HG02938 (cell line): ENCODE measurements around the gene SLK.
A peak's percentile ranks its signal among the peaks of the same experiment; 100 is the strongest.

Experiments used
- ATAC-seq: cut with Tn5 transposase; IDR thresholded peaks from one replicate; pipeline ENCODE4 v1.9.1; 2021; ENCODE audit warnings: mild to moderate bottlenecking, moderate library complexity; ENCODE audit not compliant: unreplicated experiment

The SLK gene

GRCh38 chr10:103966671-103967447 is at the start of gene SLK:
Gene SLK (plus strand): TSS chr10:103967140. CDS start chr10:103967746, 606 bp downstream.
- peak; percentile 70 for ATAC-seq

GRCh38 chr10:103917302-103918052 is 49.5 kb upstream of the SLK start:
- peak; percentile 1 for ATAC-seq

GRCh38 chr10:103918053-103918846 is 48.7 kb upstream of the SLK start, which contains the start of gene STN1:
Gene STN1 (minus strand): TSS chr10:103918184. CDS start chr10:103917594, 590 bp downstream.
- peak; percentile 84 for ATAC-seq

DNA sequence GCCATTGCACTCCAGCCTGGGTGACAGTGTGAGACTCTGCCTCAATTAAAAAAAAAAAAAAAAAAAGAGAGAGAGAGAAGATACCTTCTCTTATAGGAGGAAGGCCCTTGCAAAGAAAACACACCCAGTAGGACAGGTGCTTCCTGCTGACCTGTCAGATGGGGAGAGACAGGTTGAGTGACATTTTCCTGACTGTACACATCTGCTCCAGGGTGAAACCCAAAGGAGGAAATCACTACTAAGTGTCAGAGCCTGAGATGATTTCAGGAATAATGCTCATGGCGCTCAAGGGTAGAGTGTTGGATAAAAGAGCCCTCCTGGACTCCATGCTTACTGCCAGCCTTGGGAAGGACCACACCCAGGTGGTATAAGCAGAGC is 47.3 kb upstream of the SLK start:
- ATAC-seq = no peak

GRCh38 chr10:103921248-103921647 is 45.7 kb upstream of the SLK start:
- no peak for ATAC-seq

- no peak for ATAC-seq
Measured at GRCh38 chr10:103921750-103922195, 45.2 kb upstream of the SLK start.

DNA sequence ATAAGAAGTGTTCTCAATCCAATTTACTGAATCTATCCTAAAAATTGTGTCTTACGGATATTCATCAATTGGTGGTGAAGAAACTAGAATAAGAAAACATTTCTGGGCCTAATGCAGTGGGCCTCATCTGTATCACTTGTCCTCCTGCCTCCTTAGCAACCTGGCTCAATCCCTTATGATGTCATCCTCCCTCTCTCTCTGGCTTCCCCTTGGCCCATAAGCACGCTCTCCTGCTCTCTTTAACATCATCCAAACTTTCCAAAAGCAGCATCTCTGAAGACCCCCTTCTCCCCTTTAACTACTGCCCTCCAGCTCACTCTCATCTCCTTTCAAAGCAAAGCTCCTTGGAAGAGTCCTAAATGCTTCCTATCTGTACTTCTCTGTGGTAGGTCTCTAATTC is 44.3 kb upstream of the SLK start:
- ATAC-seq = no peak

DNA sequence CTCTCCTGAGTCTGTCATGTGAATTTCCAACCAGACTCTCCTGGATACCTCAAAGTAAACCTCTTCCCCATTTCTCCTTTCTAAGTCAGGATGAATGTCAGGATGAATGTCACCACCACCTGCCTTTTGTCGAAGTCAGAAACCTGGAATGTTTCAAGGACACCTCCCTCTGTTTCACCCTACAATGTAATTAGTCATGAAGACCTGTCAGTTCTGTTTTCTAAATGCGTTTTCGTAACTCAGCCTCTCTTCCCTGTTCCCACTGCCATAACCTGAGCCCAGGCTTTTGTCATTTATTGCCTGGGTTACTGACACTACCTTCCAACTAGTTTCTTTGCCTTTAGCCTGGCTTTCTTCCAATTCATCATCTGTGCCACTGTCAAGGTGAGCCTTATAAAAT is 43.4 kb upstream of the SLK start:
- no peak for ATAC-seq

- ATAC-seq = no peak
Measured at GRCh38 chr10:103925591-103925990, 41.3 kb upstream of the SLK start.

GRCh38 chr10:103926722-103927319 is 40.1 kb upstream of the SLK start:
- ATAC-seq = no peak

DNA sequence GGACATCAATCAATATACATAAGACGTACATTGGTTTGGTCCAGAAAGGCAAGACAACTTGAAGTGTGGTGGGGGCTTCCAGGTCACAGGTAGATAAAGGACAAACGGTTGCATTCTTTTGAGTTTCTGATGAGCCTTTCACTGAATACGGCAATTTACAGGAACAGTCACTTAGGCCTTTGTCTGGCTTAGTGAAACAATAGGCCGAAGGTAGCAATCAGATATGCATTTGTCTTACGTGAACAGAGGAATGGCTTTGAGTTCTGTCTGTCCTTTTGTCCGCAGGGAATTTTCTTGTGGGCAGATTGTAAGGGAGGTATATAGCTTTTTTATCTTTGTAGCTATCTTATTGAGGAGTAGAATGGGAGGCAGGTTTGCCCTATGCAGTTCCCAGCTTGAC is 38.2 kb upstream of the SLK start:
- no peak for ATAC-seq

DNA sequence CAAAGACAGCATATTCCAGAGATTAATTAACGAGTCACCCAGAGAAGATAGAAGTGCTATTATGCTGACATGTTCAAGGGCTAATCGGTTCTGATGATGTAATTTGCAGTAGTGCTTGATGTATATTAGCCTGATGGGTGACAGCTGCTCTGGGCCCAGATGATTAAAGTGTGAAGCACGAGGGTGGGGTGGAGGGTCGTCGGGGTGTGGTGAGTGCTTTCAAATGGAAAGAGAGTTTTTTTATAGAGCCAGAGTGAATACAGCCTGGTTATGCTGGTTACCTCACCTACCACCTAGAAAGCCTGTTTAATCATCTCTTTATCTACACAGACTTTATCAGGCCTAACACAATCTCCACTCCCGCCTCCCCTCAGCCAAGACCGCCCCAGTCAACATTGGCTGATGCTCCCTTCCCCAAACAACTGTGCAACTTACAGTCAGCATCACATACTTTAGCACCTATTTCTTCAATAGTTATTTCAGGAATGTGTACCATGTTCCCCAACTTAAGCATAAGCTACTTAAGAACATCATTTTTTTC is 37.5 kb upstream of the SLK start:
- ATAC-seq = no peak

DNA sequence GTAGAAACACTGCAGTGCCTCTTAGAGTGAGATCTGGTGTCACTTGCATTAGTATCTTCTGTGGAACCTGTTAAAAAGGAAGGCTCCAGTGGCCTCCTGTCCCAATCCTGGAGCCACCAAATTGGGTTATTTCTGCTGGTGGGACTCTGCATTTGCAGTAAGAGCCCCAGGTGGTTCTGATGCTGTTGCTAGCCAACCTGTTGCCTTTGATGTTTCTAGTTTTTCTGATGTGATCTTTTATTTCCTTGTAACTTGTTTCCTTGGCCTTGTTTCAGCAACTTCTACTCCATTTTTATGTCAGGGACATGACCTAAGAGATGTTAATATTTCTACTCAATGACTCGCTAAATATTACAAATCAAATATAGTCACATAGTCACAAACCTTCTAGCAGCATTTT is 36.5 kb upstream of the SLK start:
- no peak for ATAC-seq

DNA sequence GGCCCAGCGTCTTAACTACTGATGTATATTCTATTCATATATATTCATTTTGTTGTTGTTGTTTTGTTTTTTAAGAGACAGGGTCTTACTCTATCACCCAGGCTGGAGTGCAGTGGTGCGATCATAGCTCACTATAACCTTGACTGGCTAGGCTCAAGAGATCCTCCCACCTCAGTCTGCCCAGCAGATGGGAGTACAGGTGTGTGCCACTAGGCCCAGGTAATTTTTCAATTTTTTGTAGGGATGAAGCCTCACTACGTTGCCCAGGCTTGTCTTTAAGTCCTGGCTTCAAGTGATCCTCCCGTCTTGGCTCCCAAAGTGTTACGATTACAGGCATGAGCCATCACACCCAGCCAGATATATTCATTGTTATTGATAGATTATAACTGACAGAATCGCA is 36.1 kb upstream of the SLK start:
- no peak for ATAC-seq

DNA sequence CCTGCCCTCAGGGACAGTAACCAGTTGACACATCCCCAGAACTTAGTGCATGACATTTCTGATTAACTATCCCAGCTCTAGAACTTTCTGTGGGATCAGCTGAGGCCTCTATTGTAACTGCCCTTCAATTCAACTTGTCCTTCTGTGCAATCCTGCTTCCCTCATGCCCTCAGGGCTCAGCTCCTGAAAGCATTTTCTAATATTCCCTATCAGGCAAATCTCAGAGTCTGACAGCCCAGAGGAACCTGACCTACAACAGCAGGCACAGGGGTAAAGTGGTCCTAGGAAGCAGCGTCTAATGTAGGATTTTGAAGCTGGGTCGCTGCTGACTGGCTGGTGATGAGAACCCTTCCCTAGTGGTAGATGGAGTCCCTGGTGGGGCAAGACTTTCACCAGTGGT is 35.3 kb upstream of the SLK start:
- ATAC-seq = no peak

DNA sequence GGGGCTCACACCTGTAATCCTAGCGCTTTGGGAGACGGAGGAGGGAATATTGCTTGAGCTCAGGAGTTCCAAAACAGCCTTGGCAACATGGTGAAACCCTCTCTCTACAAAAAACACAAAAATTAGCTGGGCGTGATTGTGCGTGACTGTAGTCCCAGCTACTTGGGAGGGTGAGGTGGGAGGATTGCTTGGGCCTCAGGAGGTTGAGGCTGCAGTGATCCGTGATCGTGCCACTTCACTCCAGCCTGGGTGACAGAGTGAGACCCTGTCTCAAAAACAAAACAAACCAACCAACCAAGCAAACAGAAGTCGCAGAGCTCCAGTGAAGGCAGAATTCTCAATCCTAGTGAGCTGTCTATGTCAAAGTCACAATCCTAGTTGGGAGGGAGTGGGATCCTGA is 34.7 kb upstream of the SLK start:
- ATAC-seq = no peak

DNA sequence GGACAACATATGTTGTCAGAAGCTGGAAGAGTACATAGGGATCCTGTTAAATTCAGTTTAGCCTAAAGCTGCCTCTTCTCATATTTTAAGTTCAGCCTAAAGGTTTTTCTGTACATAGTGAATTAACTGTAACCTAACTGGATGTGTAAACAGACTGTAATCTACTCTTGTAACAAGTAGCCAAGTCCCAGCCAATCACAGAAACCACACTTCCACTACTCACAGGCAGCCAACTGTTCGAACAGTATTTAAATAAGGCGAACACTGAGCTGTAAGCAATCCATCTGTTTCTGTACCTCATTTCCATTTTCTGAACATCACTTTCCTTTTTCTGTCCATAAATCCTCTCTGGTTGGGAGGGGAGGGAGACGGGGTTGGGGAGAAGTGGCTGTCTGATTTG is 34.0 kb upstream of the SLK start:
- no peak for ATAC-seq

GRCh38 chr10:103933557-103934121 is 33.3 kb upstream of the SLK start:
- no peak for ATAC-seq

- ATAC-seq = no peak
Measured at GRCh38 chr10:103934308-103934707, 32.6 kb upstream of the SLK start.

DNA sequence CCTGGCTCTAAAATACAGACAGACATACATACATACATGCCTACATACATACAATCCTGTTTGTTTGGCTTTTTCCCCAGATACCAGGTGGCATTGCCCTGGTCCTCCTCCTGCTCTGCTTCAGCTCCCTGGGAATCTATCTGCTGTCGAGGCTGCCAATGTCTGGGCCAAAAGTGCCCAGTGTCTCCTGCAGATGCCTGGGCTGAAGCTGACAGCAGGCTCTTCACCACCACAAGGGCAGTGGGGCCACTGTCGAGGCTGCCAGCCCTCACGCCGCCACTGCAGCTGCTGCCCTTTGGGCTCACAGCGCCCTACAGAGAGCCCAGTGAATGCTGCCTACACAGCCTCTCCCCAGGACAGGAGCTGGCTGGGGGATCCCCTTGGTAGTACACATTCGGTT is 30.9 kb upstream of the SLK start:
- no peak for ATAC-seq
